ENCODE measurements around the gene EXOSC3. TPM values are rescaled to one million over a fixed set of nuclear protein-coding genes. Genes with fewer than 3 reads are reported as not detected.

Gene EXOSC3
- total and polyA plus RNA-seq, 7 donors: 12.9 to 48.9 (median 18.3) TPM

DNA sequence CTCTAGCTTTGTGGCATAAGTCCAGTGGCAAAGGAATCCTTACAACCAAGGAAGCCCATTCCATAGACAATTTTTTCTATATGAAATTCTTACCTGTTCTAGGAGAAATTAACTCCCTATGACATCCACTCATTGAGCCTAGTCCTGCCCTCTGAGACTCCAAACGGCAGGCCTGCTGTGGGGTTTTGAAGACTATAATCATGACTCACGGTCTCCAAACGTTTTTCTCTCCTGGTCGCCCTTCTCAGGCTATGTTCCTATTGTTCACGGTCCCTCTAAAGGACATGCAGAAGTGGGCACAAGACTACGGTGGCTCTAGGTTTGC lies 611 bp downstream of the EXOSC3 start:
- TF ChIP-seq, protein P1, sequence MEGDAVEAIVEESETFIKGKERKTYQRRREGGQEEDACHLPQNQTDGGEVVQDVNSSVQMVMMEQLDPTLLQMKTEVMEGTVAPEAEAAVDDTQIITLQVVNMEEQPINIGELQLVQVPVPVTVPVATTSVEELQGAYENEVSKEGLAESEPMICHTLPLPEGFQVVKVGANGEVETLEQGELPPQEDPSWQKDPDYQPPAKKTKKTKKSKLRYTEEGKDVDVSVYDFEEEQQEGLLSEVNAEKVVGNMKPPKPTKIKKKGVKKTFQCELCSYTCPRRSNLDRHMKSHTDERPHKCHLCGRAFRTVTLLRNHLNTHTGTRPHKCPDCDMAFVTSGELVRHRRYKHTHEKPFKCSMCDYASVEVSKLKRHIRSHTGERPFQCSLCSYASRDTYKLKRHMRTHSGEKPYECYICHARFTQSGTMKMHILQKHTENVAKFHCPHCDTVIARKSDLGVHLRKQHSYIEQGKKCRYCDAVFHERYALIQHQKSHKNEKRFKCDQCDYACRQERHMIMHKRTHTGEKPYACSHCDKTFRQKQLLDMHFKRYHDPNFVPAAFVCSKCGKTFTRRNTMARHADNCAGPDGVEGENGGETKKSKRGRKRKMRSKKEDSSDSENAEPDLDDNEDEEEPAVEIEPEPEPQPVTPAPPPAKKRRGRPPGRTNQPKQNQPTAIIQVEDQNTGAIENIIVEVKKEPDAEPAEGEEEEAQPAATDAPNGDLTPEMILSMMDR (IDR thresholded peaks at IDR 0.05): no peak
- H3K27ac ChIP-seq: peak overlapping the region; percentile 86
- H3K9me3 ChIP-seq: no peaks in the 10 kb centered on the region
- H3K36me3 ChIP-seq (ENCODE audit: insufficient read depth in 1 of 2, low read depth in 1 of 2): peaks cover 16 to 47% of the 10 kb centered on the region in 2 donors
- WGBS, 3 donors: 0 to 2% (median 1%) methylated on average over 6 of the region's 6 CpGs
- no peak for DNase-seq
- ATAC-seq: peak in 1 of 4 donors; percentile 12
- H3K4me1 ChIP-seq: peaks cover 5% of the 10 kb centered on the region
- peak overlapping the region; percentile 92 for H3K4me3 ChIP-seq
- intact Hi-C loops (cut with DNase I): loop anchor here (10.0 kb wide), 3 partner anchors 199 to 319 kb away; partner anchors contain the start of genes POLR1E (in 1 of the 2) and ZBTB5 (in 1 of the 2)
- H3K27me3 ChIP-seq (ENCODE audit: insufficient read depth in 3 of 3, low read length in 2 of 3): peaks cover 0 to 4% (median 0%) of the 10 kb centered on the region in 3 donors

DNA sequence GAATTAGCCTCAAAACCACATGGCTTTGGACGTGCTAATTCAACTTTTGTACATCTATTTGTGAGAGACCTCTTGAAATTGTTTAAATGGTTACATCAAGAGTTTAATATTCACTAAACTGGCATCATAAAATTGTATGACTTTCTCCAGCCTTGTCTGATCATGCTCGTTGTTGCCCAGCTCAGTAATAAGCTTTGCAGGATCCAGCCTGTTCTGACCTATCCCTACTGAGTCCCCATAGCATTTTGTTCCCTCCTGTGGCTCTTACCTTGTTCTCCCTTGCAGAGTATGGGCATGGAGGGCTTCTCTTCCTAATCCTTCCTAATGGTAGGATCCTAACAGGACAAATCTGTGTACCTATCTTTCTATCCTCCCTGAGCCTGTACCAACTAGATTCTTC lies 6.3 kb downstream of the EXOSC3 start:
- no peak overlapping the region for H3K27ac ChIP-seq
- no peaks in the 10 kb centered on the region for H3K4me1 ChIP-seq
- H3K4me3 ChIP-seq: no peak overlapping the region
- ATAC-seq (no peak), DNase-seq (no peak)
- no peaks in the 10 kb centered on the region for H3K9me3 ChIP-seq
- intact Hi-C loops (cut with DNase I): no loop called here
- H3K36me3 ChIP-seq (ENCODE audit: insufficient read depth in 1 of 2, low read depth in 1 of 2): peaks cover 16 to 100% of the 10 kb centered on the region in 2 donors
- WGBS, 3 donors: 62 to 84% (median 69%) methylated on average over 2 of the region's 2 CpGs
- H3K27me3 ChIP-seq (ENCODE audit: insufficient read depth in 3 of 3, low read length in 2 of 3): no peaks in the 10 kb centered on the region
- TF ChIP-seq, protein P1 (IDR thresholded peaks at IDR 0.05): no peak

DNA sequence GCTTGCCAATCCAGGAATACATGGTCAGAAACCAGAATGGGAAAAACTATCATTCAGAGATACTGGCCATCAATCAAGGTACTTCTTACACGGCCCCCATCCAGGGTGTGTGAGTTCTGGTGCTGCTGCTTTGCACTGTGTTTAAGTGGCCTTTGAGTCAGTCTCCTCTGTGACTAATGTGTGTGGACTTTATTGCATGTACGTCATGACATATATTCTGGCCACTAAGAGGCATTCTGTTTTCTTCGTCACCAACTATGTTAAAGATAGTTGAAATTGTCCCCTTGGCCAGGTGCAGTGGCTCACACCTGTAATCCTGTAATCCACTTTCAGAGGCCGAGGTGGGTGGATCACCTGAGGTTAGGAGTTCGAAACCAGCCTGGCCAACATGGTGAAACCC lies 8.5 kb downstream of the EXOSC3 start:
- Histone ChIP-seq H3K36me3 (ENCODE audit: insufficient read depth in 1 of 2, low read depth in 1 of 2) (peaks cover 4 to 99% of the 10 kb centered on the region in 2 donors), H3K9me3 (no peaks in the 10 kb centered on the region), H3K4me1 (no peaks in the 10 kb centered on the region), H3K27me3 (ENCODE audit: insufficient read depth in 3 of 3, low read length in 2 of 3) (no peaks in the 10 kb centered on the region), H3K4me3 (no peak overlapping the region), H3K27ac (no peak overlapping the region)
- TF ChIP-seq, protein P1 (IDR thresholded peaks at IDR 0.05): no peak
- ATAC-seq: no peak
- intact Hi-C loops (cut with DNase I): no loop called here
- no peak for DNase-seq
- 83 to 93% (median 88%) methylated on average over 5 of the region's 5 CpGs for WGBS, 3 donors

DNA sequence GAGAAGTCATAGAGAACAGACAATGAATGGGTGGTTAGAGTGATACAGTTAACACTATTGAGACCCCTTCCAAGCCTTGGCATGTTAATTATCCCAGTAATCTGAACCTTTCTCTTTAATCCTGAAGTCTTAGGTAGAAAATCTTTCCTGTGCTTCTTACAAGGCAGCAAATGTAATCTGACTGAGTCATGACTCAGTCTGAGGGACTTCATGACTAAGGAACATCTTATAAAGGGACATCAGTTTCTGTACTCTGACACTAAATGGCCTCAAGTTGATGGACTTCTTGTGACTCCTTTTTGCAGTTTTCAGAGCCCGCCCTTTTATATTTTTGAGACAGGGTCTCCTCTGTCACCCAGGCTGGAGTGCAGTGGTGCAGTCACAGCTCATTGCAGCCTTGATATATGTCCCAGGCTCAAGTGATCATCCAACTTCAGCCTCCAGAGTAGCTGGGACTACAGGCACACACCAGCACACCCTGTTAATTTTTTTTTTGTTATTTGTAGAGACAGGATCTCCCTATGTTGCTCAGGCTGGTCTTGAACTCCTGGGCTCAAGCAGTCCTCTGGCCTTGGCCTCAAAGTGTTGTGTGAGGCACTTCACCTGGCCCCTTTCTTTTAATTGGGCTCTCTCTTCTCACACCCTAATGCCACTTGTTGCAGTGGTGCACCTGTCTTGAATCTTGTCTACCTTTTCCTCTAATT lies 9.5 kb downstream of the EXOSC3 start:
- 95 to 100% (median 100%) methylated on average over 1 of the region's 1 CpG for WGBS, 3 donors
- H3K4me3 ChIP-seq: no peak overlapping the region
- ATAC-seq (no peak), DNase-seq (no peak)
- intact Hi-C loops (cut with DNase I): no loop called here
- no peak overlapping the region for H3K27ac ChIP-seq
- H3K9me3 ChIP-seq: no peaks in the 10 kb centered on the region
- no peaks in the 10 kb centered on the region for H3K4me1 ChIP-seq
- no peaks in the 10 kb centered on the region for H3K27me3 ChIP-seq (ENCODE audit: insufficient read depth in 3 of 3, low read length in 2 of 3)
- peaks cover 3 to 99% of the 10 kb centered on the region in 2 donors for H3K36me3 ChIP-seq (ENCODE audit: insufficient read depth in 1 of 2, low read depth in 1 of 2)
- TF ChIP-seq, protein P1 (IDR thresholded peaks at IDR 0.05): no peak
